ENCODE data around the gene FYTTD1.
"Not testable (repeated sequence)": the region's sequence is repeated elsewhere in the genome, so short reads cannot be mapped to it uniquely, and the experiment has no call there.

Gene FYTTD1, protein sequence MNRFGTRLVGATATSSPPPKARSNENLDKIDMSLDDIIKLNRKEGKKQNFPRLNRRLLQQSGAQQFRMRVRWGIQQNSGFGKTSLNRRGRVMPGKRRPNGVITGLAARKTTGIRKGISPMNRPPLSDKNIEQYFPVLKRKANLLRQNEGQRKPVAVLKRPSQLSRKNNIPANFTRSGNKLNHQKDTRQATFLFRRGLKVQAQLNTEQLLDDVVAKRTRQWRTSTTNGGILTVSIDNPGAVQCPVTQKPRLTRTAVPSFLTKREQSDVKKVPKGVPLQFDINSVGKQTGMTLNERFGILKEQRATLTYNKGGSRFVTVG

DNA sequence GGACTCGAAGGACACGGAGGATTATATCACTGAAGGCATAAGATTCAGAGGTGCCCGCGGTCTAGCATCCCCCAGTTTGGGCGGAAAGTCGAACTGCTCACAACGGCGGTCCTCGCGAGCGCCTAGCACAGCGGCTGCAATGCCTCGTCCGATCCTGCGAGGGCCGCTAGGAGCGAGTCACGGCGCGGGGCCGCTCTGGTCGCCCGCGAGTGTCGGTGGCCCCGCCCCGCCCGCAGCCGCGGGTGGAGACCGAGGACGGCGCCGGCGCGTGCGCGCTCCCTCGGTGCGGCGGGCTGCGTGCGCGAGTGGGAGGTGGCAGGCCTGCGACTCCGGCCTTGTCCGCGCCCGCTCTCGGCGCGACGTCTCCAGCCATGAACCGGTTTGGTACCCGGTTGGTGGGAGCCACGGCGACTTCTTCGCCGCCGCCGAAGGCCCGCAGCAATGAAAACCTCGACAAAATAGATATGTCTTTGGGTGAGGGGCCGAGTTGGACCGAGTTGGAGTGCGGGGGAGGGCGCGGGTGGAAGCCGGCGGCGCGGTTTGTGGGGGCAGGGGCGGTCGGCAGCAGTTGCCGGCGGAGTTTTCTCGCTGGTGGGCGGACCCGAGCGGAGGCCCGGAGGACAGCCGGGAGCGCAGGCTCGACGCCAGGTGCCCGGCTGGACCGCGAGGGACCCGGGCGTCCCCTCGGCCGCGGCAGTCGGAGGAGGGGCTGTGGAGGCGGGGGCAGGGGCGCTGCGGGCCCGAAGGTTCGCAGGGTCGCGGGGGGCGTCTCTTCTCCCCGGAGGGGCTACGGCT is at the start of gene FYTTD1:
FYTTD1 (plus strand) TSS at position 283 of the 795 bp plus-strand sequence; CDS start at position 372, 89 bp downstream.
- peak within 1 kb of the TSS; percentile 52; the same call in 1 of the 2 replicates for H3K9ac ChIP-seq (ENCODE audit: low read depth, low read length)

DNA sequence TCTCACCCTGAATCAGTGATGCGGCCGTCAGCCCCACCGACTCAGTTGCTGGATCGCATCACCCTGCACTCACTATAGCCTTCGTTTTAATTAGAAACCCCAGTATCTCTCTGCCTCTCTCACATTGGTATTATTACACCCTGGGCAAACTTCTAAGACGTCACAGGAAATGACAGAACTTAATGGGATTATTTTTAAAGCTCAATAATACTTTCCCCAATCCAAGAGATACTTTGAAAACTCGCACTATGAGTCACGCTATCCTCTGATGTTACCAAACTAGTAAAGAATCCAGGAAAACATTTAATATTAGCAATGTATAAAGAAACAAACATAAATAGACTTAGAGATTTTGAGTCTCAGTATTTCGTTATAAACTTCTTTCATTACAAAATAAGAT is 49.6 kb upstream of the FYTTD1 start:
- Histone ChIP-seq H3K9me3 (ENCODE audit: insufficient read depth, low read depth, low read length) (no peaks in the 10 kb centered on the region), H3K36me3 (ENCODE audit: insufficient read depth, low read depth, low read length) (peaks cover 46% of the 10 kb centered on the region)

More for the DNA sequence above, at the start of gene FYTTD1:
- Histone ChIP-seq H3K27ac (ENCODE audit: low read length) (no peak within 1 kb of the TSS), H3K4me1 (ENCODE audit: insufficient read depth, low read length) (peaks cover 6% of the 10 kb centered on the region), H3K27me3 (ENCODE audit: insufficient read depth, low read length) (peaks cover 49% of the 10 kb centered on the region), H3K4me3 (ENCODE audit: low read length) (peak within 1 kb of the TSS; percentile 71), H3K9me3 (ENCODE audit: insufficient read depth, low read depth, low read length) (no peaks in the 10 kb centered on the region), H3K36me3 (ENCODE audit: insufficient read depth, low read depth, low read length) (no peaks in the 10 kb centered on the region)

GRCh38 chr3:197701841-197702240 is 47.8 kb upstream of the FYTTD1 start:
- Histone ChIP-seq H3K27ac (ENCODE audit: low read length) (no peak overlapping the region), H3K4me3 (ENCODE audit: low read length) (no peak overlapping the region), H3K36me3 (ENCODE audit: insufficient read depth, low read depth, low read length) (peaks cover 35% of the 10 kb centered on the region), H3K27me3 (ENCODE audit: insufficient read depth, low read length) (no peaks in the 10 kb centered on the region), H3K9ac (ENCODE audit: low read depth, low read length) (no peak overlapping the region), H3K9me3 (ENCODE audit: insufficient read depth, low read depth, low read length) (no peaks in the 10 kb centered on the region), H3K4me1 (ENCODE audit: insufficient read depth, low read length) (no peaks in the 10 kb centered on the region)

More for the DNA sequence above, 49.6 kb upstream of the FYTTD1 start:
- H3K4me1 ChIP-seq (ENCODE audit: insufficient read depth, low read length), result no peaks in the 10 kb centered on the region
- no peaks in the 10 kb centered on the region for H3K27me3 ChIP-seq (ENCODE audit: insufficient read depth, low read length)
- H3K4me3 ChIP-seq (ENCODE audit: low read length), result no peak overlapping the region
- H3K27ac ChIP-seq (ENCODE audit: low read length), result no peak overlapping the region
- no peak overlapping the region for H3K9ac ChIP-seq (ENCODE audit: low read depth, low read length)

DNA sequence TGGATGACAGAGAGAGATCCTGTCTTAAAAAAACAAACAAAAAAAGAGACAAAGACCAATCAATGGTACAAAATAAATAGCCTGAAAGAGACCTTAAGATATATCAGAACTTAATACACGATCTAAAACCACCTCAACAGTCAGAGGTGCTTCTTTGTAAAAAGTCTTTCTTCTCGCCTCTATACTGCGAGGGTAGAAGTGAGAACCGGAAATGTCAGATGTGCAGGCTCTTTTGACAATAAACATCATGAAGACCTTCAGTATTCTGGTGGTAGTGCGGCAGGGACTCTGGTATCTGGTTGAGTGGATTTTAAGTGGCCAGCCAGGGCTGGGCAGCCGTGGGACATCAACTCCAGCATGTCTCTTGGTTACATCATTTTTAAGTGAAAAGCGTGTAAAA is 43.0 kb upstream of the FYTTD1 start:
- Histone ChIP-seq H3K36me3 (ENCODE audit: insufficient read depth, low read depth, low read length) (peaks cover 17% of the 10 kb centered on the region; the same call in 1 of the 2 replicates), H3K27ac (ENCODE audit: low read length) (no peak overlapping the region), H3K9me3 (ENCODE audit: insufficient read depth, low read depth, low read length) (no peaks in the 10 kb centered on the region), H3K4me1 (ENCODE audit: insufficient read depth, low read length) (no peaks in the 10 kb centered on the region), H3K27me3 (ENCODE audit: insufficient read depth, low read length) (no peaks in the 10 kb centered on the region), H3K4me3 (ENCODE audit: low read length) (no peak overlapping the region), H3K9ac (ENCODE audit: low read depth, low read length) (no peak overlapping the region)

- Histone ChIP-seq H3K9me3 (ENCODE audit: insufficient read depth, low read depth, low read length) (no peaks in the 10 kb centered on the region), H3K36me3 (ENCODE audit: insufficient read depth, low read depth, low read length) (peaks cover 4% of the 10 kb centered on the region; the same call in 1 of the 2 replicates), H3K4me3 (ENCODE audit: low read length) (no peak overlapping the region), H3K27ac (ENCODE audit: low read length) (no peak overlapping the region), H3K4me1 (ENCODE audit: insufficient read depth, low read length) (0 out of 2 replicates have a peak, but pooled peaks cover 3% of the 10 kb centered on the region), H3K9ac (ENCODE audit: low read depth, low read length) (no peak overlapping the region), H3K27me3 (ENCODE audit: insufficient read depth, low read length) (no peaks in the 10 kb centered on the region)
Observed at GRCh38 chr3:197709135-197709534, 40.5 kb upstream of the FYTTD1 start.

GRCh38 chr3:197710965-197711364 is 38.7 kb upstream of the FYTTD1 start:
- not testable (repeated sequence) for H3K4me1 ChIP-seq (ENCODE audit: insufficient read depth, low read length); H3K36me3 ChIP-seq (ENCODE audit: insufficient read depth, low read depth, low read length); H3K9me3 ChIP-seq (ENCODE audit: insufficient read depth, low read depth, low read length); H3K4me3 ChIP-seq (ENCODE audit: low read length); H3K9ac ChIP-seq (ENCODE audit: low read depth, low read length); H3K27ac ChIP-seq (ENCODE audit: low read length); H3K27me3 ChIP-seq (ENCODE audit: insufficient read depth, low read length)

- peak overlapping the region; percentile 34; the same call in 1 of the 2 replicates for H3K4me3 ChIP-seq (ENCODE audit: low read length)
Observed at GRCh38 chr3:197711973-197712707, 37.5 kb upstream of the FYTTD1 start.

DNA sequence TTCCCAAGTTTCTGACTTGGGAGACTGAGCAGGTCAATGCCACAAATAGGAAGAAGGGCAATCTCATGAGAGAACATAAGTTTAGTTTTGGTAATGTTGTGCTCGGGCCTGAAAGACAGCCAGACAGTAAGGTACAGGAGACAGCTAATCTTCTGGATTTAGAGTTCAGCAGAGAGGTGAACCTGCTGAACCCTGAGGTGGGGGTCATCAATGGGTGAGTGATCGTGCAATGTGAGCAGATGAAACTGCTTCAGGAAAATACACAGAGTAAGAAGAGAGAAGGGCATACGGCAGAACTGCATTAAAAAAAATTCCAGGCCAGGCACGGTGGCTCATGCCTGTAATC is 36.2 kb upstream of the FYTTD1 start:
- Histone ChIP-seq H3K36me3 (ENCODE audit: insufficient read depth, low read depth, low read length) (peaks cover 4% of the 10 kb centered on the region; the same call in 1 of the 2 replicates), H3K9ac (ENCODE audit: low read depth, low read length) (no peak overlapping the region), H3K27me3 (ENCODE audit: insufficient read depth, low read length) (no peaks in the 10 kb centered on the region), H3K4me3 (ENCODE audit: low read length) (no peak overlapping the region), H3K27ac (ENCODE audit: low read length) (no peak overlapping the region), H3K4me1 (ENCODE audit: insufficient read depth, low read length) (0 out of 2 replicates have a peak, but pooled peaks cover 3% of the 10 kb centered on the region), H3K9me3 (ENCODE audit: insufficient read depth, low read depth, low read length) (no peaks in the 10 kb centered on the region)

More at GRCh38 chr3:197711973-197712707, 37.5 kb upstream of the FYTTD1 start:
- Histone ChIP-seq H3K9me3 (ENCODE audit: insufficient read depth, low read depth, low read length) (no peaks in the 10 kb centered on the region), H3K9ac (ENCODE audit: low read depth, low read length) (peak overlapping the region; percentile 63; the same call in 1 of the 2 replicates), H3K27me3 (ENCODE audit: insufficient read depth, low read length) (no peaks in the 10 kb centered on the region), H3K4me1 (ENCODE audit: insufficient read depth, low read length) (0 out of 2 replicates have a peak, but pooled peaks cover 3% of the 10 kb centered on the region), H3K27ac (ENCODE audit: low read length) (no peak overlapping the region), H3K36me3 (ENCODE audit: insufficient read depth, low read depth, low read length) (peaks cover 4% of the 10 kb centered on the region; the same call in 1 of the 2 replicates)

GRCh38 chr3:197714251-197714650 is 35.4 kb upstream of the FYTTD1 start:
- no peak overlapping the region for H3K27ac ChIP-seq (ENCODE audit: low read length)
- peaks cover 4% of the 10 kb centered on the region; the same call in 1 of the 2 replicates for H3K36me3 ChIP-seq (ENCODE audit: insufficient read depth, low read depth, low read length)
- no peaks in the 10 kb centered on the region for H3K9me3 ChIP-seq (ENCODE audit: insufficient read depth, low read depth, low read length)
- H3K27me3 ChIP-seq (ENCODE audit: insufficient read depth, low read length), result no peaks in the 10 kb centered on the region
- 0 out of 2 replicates have a peak, but pooled peaks cover 3% of the 10 kb centered on the region for H3K4me1 ChIP-seq (ENCODE audit: insufficient read depth, low read length)
- no peak overlapping the region for H3K4me3 ChIP-seq (ENCODE audit: low read length)
- H3K9ac ChIP-seq (ENCODE audit: low read depth, low read length), result no peak overlapping the region

DNA sequence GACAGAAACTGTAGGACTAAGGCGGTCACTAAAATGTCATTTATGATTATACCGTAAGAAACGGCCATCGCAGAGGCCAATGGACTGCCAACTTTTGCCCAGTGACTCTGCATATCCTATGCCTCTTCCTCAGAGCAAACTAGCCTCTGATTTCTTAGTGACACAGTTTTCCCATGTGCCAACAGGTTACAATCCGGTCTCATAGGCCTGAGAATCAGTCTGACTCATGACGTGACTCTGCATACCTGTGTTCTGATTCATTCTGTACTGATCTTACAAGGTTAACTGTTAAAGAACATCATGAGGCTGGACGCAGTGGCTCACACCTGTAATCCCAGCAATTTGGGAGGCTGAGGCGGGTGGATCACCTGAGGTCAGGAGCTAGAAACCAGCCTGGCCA is 30.8 kb upstream of the FYTTD1 start:
- Histone ChIP-seq H3K9ac (ENCODE audit: low read depth, low read length) (no peak overlapping the region), H3K27me3 (ENCODE audit: insufficient read depth, low read length) (no peaks in the 10 kb centered on the region), H3K27ac (ENCODE audit: low read length) (no peak overlapping the region), H3K36me3 (ENCODE audit: insufficient read depth, low read depth, low read length) (peaks cover 7% of the 10 kb centered on the region; the same call in 1 of the 2 replicates), H3K4me1 (ENCODE audit: insufficient read depth, low read length) (no peaks in the 10 kb centered on the region), H3K9me3 (ENCODE audit: insufficient read depth, low read depth, low read length) (0 out of 2 replicates have a peak, but pooled peaks cover 5% of the 10 kb centered on the region), H3K4me3 (ENCODE audit: low read length) (no peak overlapping the region)

DNA sequence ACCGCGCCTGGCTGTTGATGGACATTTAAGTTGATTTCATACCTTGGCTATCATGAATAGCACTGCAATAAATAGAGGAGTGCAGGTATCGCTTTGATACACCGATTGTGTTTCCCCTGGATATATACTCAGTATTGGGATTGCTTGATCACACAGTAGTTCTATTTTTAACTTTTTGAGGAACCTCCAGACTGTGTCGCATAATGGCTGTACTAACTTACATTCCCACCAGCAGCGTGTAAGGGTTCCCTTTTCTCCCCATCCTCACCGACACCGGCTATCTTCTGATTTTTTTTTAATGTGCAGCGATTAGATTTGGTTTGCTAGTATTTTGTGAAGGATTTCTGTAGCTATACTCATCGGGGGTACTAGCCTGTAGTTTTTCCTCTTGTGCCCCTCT is 29.0 kb upstream of the FYTTD1 start:
- H3K4me1 ChIP-seq (ENCODE audit: insufficient read depth, low read length), result peaks cover 2% of the 10 kb centered on the region; the same call in 1 of the 2 replicates
- H3K36me3 ChIP-seq (ENCODE audit: insufficient read depth, low read depth, low read length), result peaks cover 7% of the 10 kb centered on the region; the same call in 1 of the 2 replicates
- no peak overlapping the region for H3K27ac ChIP-seq (ENCODE audit: low read length)
- H3K4me3 ChIP-seq (ENCODE audit: low read length), result no peak overlapping the region
- H3K9me3 ChIP-seq (ENCODE audit: insufficient read depth, low read depth, low read length), result 0 out of 2 replicates have a peak, but pooled peaks cover 5% of the 10 kb centered on the region
- no peaks in the 10 kb centered on the region for H3K27me3 ChIP-seq (ENCODE audit: insufficient read depth, low read length)
- H3K9ac ChIP-seq (ENCODE audit: low read depth, low read length), result no peak overlapping the region

Data from iPS-20b (cell line).